Glomerular visceral epithelial cell (primary cell): ENCODE measurements around the gene ABCB8.
A peak's percentile ranks its signal among the peaks of the same experiment; 100 is the strongest.

Source experiments
- DNase-seq: peaks from one replicate; pipeline ENCODE4 v3.0.0-alpha.2; 2016; ENCODE audit errors: extremely low spot score

The ABCB8 gene

GRCh38 chr7:151028131-151028947 is at the start of gene ABCB8:
ABCB8 (plus strand) TSS chr7:151028450; CDS start chr7:151028516, 66 bp downstream.
- DNase-seq, result peak; percentile 99

DNA sequence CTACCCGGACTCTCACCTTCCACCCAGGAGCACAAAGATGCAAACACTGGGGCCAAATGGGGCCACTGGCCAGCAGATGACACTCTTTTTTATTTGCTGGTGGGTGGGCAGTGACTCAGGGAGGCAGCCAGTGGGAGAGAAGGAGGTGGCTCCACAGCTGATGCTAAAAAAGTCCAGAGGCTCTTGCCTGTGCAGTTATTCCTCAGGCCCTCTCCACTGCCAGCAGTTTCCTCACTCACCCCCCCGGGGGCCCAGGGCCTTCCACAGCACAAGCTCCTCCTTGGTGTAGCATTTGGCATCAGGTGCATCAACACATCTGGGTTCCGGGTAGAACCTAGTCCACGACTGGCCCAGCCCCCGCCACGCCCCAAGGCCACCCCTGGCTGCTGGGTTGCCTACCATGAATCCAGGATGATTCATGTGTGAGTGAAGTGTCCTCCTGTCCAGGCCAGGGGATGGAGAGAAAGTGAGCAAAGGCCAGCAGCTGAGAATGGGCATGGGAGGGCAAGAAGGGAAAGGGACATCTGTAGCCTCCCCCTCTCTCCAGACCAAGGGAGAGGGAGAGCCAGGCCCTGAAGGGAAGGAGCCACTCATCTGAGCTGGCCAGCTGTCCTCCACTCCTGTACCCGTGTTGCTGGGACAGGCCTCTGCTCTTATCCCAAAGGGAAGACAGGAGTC is 48.4 kb upstream of the ABCB8 start:
- no peak for DNase-seq

DNA sequence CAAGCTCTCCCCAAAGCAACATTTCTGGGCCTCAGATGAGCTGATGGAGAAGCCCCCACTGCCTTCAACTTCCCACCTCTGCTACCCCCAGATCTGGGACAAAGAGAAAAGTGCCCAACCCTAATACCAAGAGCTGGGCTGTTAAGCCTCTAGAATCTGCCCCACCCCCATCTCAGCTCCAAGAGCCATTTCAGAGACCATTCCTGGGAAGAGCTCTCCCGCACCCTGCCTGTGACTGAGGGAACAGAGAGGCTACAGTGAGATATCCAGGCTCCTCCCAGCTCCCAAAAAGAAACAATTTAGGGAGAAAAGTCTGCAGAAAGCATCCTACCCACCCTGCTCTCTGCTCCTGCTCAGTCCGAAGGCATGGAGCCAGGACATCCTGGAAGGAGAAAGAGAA is 47.6 kb upstream of the ABCB8 start:
- no peak for DNase-seq

GRCh38 chr7:150981644-150982043 is 46.6 kb upstream of the ABCB8 start:
- no peak for DNase-seq

GRCh38 chr7:150982351-150982750 is 45.9 kb upstream of the ABCB8 start:
- DNase-seq, result no peak

DNA sequence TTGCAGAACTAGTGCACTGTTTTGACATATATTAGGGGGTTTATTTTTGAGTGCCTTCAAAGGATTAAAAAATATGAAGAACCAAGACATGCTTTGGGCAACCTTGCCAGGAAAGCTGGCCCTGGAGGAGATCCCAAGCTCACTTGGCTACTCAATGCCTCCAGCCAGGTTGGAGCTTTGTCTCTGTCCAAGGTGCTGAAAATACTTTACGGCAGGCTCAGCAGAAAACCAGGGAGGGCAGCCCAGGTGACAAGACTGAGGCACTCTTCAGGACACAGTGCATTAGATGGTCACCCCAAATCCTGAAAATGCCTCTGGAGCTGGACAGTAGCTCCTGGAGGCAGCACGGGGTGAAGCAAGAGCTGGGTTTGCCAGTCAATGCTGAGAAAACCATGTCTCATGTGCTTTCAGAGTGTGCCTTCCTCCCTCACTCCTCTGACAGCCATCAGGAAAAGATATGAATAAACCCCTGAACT is 44.3 kb upstream of the ABCB8 start:
- peak; percentile 24 for DNase-seq

DNA sequence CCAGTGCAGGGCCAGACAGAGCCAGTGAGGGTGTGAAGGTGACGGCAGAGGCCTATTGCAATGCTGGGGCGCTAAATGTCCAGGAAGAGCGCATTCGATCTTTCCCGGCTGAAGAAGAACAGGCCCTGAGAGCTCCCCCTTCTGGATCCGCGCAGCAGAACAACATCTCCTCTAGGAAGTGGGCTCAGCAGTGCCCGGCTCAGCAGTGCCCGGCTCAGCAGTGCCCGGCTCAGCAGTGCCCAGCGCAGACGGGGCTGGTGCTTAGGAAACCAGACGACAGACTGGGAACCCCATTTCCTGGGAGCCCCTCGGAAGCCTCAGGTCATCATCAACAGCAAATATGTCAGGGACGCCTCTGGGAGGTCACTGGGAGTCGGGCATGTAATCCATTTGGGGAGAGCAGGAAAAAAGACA is 42.1 kb upstream of the ABCB8 start:
- DNase-seq, result peak; percentile 23

DNA sequence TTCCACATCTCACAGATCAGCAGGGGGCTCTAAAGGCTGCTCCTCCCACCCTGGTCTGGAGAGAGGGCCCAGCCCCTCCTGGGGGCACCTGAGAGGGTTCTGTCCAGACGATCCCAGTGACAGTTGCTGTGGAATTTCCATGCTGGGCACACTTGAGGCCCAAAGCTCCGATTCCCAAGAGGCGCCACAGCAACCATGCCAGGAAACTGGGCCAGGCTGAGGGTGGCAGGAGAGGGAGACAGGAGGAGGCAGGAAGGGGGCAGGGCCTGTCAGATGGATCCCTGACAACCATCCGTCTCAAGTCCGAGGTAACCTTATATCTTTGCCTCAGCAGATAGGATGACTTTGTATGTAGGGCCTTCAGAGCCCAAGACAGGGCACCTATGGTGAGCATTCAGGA is 41.7 kb upstream of the ABCB8 start:
- DNase-seq, result no peak

DNA sequence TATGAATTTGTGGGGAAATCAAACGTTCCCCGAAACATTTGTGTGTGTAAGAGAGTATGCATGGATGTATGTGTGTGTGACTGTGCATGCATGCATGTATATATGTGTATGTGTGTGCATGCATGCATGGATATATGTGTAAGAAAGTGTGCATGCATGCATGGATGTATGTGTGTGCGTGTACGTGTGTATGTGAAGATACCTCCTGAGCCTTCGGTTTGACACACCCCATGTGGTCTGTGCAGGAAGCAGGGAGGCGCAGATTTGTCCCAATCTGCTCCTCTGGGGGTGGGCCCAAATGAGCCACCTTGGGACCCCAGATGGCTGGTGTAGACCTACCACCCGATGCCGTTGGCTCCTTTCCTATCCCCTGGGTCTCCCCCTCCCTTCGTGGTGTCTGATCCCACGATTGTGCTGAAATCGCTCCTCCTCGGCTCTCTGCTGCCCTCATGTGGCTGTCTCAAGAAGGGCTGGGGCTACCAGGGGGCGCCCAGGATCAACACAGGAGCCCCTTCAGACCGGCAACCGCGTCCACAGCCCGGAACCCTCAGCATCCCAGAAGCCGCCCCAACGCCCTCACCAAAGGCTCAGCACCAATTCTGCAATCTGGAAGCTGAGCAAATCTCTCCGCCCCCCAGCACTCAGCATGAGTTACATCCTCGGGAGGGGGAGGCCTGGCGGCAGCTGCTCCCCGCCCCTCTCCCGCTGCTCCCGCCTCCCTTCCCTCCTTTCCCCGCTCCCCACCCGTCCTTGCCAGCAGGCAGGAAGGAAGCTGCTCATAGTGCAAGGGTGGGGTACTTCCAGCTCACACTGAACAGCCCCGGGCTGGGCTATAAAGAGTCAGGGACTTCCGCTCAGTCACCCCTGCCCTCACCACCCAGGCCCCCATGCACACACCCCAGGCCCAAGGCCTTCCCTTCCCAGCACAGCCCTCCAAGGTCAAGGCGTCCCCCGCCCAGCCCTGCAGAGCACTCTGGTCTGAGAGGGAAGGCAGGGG is 39.7 kb upstream of the ABCB8 start:
- DNase-seq, result peak; percentile 21

DNA sequence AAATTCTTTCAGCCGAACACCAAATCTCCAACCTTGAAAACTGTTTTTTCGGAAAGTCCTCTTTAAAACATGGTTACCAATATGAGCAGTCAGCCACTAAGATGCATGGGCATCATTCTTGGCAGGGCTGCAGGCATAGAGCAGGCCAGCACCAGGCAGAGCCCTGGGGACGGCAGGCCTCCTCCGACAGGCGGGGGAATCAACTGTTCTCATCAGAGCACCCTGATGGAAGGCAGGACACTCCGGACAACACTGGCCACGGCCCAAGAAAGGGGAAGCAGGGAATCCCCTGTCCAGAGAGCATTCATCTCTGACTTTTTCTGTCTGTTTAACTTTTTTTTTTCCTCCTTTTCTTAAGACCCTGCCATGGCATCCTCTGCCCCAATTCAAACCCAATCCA is 38.8 kb upstream of the ABCB8 start:
- DNase-seq, result no peak

DNA sequence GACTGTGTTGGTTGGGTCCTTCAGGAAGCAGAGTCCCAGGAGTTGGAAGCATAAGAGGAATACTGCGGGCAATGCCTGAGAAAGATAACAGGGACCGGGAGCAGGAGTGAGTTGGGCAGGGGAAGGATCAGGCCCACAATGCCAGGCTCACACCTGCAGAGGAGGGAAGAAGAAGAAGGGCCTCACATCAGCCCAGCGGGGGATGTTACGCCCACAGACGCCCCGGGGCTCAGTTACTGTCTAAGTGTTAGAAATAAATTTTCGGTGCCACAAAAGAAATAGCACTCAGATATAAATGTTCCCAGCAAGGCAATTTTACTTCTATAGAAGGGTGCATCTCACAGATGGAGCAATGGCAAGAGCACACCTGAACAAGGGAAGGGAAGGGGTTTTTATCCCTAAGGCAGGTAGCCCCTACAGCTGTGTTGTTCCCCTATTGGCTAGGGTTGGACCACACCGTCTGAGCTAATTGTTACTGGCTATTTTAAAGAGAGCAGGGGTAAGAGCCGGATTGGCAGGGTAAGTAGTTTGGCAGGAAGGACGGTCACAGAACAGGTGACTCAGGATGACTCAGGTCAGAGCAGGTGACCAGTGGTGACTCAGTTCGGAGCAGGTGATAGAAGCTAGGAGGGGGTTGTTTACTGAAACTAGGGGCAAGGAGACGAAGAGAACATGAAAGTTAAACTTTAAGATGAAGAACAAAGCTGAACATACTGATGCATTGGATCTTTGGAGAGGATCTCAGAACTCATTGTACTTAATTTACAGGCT is 37.6 kb upstream of the ABCB8 start, which contains the start of gene NOS3:
TSS of gene NOS3 (plus strand) at position 602 of the 771 bp plus-strand sequence. CDS start 2,787 bp downstream, outside the sequence.
- DNase-seq, result no peak

DNA sequence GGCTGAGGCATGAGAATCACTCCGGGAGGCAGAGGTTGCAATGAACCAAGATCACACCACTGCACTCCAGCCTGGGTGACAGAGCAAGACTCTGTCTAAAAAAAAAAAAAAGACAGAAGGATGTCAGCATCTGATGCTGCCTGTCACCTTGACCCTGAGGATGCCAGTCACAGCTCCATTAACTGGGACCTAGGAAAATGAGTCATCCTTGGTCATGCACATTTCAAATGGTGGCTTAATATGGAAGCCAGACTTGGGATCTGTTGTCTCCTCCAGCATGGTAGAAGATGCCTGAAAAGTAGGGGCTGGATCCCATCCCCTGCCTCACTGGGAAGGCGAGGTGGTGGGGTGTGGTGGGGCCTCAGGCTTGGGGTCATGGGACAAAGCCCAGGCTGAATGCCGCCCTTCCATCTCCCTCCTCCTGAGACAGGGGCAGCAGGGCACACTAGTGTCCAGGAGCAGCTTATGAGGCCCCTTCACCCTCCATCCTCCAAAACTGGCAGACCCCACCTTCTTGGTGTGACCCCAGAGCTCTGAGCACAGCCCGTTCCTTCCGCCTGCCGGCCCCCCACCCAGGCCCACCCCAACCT is 36.1 kb upstream of the ABCB8 start:
- DNase-seq, result no peak

DNA sequence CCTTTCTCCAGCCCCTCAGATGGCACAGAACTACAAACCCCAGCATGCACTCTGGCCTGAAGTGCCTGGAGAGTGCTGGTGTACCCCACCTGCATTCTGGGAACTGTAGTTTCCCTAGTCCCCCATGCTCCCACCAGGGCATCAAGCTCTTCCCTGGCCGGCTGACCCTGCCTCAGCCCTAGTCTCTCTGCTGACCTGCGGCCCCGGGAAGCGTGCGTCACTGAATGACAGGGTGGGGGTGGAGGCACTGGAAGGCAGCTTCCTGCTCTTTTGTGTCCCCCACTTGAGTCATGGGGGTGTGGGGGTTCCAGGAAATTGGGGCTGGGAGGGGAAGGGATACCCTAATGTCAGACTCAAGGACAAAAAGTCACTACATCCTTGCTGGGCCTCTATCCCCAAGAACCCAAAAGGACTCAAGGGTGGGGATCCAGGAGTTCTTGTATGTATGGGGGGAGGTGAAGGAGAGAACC is 35.4 kb upstream of the ABCB8 start:
- no peak for DNase-seq

DNA sequence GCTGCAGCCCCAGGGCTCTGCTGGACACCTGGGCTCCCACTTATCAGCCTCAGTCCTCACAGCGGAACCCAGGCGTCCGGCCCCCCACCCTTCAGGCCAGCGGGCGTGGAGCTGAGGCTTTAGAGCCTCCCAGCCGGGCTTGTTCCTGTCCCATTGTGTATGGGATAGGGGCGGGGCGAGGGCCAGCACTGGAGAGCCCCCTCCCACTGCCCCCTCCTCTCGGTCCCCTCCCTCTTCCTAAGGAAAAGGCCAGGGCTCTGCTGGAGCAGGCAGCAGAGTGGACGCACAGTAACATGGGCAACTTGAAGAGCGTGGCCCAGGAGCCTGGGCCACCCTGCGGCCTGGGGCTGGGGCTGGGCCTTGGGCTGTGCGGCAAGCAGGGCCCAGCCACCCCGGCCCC is 34.7 kb upstream of the ABCB8 start:
- DNase-seq, result no peak

GRCh38 chr7:150994141-150994837 is 34.0 kb upstream of the ABCB8 start:
- DNase-seq, result no peak

DNA sequence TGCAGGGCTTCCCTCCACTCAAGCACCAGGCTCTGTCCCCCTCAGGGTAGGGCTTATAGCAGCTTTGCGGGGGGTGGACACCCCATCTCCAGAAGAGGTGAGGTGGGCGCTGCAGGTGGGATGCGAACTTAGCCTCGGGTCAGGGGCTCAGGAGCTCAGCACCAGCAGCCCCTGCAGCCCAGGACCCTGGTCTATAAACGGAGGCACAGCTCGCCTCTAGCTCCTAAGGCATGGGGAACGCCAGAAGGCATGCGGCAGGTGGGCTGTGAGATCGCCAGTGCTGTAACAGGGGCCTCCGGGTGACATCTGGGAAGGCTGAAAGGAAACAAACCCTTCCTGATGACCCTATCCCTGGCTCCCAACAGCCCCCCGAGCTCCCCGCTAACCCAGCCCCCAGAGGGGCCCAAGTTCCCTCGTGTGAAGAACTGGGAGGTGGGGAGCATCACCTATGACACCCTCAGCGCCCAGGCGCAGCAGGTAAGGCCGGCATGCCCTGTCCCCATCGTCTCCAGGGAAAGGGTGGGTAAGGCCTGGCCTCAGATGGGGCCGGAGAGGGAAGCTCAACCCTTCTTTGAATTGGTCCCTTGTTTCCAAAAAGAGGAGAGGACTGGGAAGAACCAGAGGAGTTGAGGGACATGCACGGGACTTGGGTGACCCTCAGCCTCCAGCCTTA is 33.3 kb upstream of the ABCB8 start:
- no peak for DNase-seq

DNA sequence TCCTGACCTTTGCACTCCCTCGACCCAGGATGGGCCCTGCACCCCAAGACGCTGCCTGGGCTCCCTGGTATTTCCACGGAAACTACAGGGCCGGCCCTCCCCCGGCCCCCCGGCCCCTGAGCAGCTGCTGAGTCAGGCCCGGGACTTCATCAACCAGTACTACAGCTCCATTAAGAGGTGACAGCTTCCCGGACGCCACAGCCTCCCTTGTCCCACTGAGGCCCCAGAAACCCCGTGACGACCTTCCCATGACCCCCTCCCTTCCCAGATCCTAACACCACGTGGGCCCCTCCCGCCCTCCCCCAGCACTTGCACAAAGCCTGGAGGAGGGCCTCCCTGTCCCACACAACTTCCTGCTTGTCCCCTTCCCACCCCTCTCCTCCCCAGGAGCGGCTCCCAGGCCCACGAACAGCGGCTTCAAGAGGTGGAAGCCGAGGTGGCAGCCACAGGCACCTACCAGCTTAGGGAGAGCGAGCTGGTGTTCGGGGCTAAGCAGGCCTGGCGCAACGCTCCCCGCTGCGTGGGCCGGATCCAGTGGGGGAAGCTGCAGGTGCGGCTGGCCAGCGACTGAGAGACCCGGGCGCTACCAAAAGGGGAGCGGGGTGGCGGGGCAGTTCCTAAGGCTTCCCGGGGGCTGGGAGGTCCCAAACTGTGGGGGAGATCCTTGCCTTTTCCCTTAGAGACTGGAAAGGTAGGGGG is 31.7 kb upstream of the ABCB8 start:
- DNase-seq, result no peak

DNA sequence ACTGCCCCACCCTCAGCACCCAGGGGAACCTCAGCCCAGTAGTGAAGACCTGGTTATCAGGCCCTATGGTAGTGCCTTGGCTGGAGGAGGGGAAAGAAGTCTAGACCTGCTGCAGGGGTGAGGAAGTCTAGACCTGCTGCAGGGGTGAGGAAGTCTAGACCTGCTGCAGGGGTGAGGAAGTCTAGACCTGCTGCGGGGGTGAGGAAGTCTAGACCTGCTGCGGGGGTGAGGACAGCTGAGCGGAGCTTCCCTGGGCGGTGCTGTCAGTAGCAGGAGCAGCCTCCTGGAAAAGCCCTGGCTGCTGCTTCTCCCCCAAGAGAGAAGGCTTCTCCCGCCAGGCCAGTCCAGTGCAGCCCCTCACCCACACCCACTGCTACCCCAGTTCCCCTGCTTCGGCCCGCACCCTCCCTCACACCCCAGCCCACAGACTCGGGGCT is 31.2 kb upstream of the ABCB8 start:
- no peak for DNase-seq

DNA sequence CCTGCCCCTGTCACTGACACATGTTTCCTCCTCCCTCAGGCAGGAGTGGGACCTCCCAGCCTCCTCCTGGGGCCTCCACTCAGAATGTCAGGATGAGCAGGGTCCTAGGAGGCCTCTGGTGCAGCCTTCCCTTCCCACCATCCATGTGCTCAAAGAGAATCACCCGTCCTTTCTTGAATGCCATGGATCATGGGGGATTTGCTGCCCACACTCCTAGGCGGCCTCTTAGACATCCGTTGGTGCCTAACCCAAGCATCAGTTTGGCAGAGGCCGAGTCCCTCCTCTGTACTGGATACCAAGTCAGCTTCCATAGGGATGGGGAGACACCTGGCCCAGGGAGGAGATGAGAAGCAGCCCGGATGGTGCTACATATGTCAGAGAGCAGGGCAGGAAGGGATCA is 30.4 kb upstream of the ABCB8 start:
- DNase-seq, result no peak
